CD4-positive, alpha-beta T cell treated with Interleukin-6 for 4 hours (primary cell): Measurements from ENCODE around the gene NIPBL.
"Not testable (repeated sequence)": the region's sequence is repeated elsewhere in the genome, so short reads cannot be mapped to it uniquely, and the experiment has no call there.

Experiments used
- DNase-seq: peaks from one replicate; pipeline ENCODE4 v3.0.0-alpha.2; 2020; ENCODE audit warnings: mixed read lengths

The NIPBL gene

DNA sequence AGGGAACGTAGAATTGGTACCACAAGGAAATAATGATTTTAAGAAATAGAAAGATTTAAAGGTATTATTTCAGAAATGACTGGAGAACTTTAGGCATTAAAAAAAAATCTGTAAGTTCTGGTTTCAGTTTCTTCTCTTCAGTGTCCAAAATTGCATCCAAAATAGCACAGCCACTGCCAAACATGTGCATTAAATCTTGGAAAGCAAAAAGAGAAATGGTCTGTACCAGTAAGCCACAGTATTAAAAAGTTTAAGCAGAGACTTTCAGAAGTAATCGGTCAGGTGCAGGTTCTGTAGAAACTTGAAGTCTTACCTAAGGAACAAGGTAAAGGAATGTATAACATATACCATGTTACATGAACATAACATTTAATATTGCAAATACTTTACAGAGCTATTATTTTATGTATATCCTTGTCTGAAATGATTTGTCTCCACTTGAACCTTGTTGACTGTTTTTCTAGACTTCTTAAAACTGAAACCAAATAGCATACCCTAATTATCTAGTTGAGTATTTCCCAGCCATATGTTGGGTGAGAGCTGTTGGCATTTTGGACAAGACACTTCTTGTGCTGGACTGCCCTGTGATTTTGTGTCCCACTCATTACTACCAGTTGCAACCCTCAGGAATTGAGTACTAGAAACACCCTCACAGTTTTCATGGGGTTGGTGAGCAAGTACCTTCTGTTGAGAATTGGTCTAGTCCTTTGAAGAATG lies 32.1 kb downstream of the NIPBL start:
- no peak for DNase-seq

DNA sequence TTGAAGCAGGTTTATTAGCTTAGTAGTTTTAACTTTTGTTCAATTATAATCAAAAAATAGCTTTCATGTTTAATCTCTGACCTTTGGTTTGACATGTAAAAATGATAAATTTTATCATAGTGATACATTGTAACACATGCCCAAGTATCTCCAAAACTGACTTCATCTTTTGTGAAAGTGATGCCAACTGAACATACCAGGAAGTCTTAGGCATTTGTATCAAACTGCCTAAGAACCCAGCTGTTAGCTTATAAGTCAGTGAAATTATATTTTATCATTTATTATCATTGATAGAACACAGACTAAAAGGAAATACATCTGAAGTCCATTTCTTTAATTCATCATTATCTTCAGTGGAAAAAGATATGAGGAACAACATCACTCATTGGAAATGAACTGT lies 39.1 kb downstream of the NIPBL start:
- DNase-seq, result no peak

DNA sequence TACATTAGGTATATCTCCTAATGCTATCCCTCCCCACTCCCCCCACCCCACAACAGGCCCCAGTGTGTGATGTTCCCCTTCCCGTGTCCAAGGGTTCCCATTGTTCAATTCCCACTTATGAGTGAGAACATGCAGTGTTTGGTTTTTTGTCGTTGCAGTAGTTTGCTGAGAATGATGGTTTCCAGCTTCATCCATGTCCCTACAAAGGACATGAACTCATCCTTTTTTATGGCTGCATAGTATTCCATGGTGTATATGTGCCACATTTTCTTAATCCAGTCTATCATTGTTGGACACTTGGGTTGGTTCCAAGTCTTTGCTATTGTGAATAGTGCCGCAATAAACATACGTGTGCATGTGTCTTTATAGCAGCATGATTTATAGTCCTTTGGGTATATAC lies 40.0 kb downstream of the NIPBL start:
- not testable (repeated sequence) for DNase-seq

DNA sequence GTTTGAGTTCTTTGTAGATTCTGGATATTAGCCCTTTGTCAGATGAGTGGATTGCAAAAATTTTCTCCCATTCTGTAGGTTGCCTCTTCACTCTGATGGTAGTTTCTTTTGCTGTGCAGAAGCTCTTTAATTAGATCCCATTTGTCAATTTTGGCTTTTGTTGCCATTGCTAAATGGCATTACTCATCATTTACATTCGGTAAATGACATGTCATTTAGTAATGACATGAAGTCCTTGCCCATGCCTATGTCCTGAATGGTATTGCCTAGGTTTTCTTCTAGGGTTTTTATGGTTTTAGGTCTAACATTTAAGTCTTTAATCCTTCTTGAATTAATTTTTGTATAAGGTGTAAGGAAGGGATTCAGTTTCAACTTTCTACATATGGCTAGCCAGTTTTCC lies 40.8 kb downstream of the NIPBL start:
- DNase-seq, result not testable (repeated sequence)

DNA sequence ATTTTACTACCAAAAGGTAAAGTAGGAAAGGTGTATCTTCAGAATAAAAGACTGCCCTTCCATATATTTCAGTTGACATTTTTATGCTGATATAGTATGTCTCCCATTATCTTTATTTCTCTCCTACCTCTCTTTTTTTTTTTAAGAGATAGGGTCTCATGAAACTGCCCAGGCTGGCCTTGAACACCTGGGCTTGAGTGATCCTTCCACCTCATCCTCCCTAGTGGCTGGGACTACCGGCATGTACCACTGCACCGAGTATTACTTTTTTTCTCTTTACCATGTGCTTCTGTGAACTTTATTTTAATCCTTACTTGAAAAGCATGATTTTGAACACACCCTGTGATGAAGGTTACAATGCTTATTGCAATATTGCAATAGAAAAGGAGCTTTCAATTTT lies 42.7 kb downstream of the NIPBL start:
- no peak for DNase-seq

DNA sequence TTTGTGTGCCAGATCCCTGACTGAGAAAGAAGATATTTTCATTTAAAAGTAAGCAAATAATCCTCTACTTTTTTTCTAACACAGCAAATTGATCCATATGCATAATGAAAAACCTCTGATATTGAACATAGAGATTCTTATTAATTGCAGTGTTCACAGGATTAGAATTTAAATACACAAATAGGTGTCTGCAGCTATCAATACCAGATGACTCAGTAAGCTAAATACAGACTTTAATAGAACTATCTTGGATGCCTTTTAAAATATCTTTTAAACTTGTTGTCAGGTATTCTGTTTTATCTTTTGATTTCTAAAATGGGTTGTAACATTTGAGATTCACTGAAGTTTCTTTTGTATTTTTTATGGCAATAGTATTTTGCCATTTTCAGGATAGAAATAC lies 43.1 kb downstream of the NIPBL start:
- no peak for DNase-seq

DNA sequence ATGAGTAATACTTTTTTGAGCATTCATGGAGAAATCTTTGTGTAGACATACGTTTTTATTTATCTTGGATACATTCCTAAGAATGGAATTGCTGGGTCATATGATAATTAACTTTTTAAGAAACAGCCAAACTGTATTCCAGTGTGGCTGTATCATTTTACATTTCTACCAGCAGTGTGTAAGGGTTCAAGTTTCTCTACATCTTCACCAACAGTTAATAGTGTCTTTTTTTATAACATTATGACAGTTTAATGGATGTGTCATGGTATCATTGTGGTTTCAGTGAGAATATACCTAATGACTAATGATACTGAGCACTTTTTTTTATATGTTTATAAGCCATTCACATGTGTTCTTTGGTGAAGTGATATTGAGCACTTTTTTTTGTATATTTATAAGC lies 52.4 kb downstream of the NIPBL start:
- DNase-seq, result no peak

DNA sequence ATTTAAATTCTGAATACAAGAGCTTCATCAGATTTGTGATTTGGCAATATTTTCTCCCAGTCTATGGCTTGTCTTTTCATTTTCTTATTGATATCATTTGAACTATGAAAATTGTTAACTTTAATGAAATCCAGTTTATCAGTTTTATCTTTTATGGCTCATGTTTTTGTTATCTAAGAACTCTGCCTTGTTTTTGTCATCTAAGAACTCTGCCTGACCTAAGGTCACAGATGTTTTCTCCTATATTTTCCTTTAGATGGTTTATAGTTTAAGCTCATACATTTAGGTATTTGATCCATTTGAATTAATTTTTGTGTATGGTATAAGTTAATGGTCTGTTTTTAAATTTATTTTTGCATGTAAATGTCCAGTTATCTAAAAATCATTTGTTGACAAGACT lies 52.9 kb downstream of the NIPBL start:
- no peak for DNase-seq

DNA sequence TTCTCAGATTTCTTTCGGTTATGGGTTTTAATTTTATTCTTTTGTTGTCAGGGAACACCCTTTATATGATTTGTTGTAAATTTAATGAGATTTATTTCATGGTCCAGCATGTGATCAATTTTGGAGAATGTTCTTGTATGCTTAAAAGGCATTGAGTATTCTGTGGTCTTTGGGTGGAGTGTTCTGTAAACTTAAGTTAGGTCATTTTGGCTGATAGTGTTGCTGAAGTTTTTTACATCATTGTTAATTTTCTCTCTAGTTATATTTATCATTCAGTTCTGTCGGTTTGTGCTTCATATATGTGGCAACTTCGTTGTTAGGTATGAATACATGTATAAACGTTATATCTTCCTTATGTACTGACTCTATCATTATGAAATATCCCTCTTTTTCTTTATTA lies 55.5 kb downstream of the NIPBL start:
- no peak for DNase-seq

DNA sequence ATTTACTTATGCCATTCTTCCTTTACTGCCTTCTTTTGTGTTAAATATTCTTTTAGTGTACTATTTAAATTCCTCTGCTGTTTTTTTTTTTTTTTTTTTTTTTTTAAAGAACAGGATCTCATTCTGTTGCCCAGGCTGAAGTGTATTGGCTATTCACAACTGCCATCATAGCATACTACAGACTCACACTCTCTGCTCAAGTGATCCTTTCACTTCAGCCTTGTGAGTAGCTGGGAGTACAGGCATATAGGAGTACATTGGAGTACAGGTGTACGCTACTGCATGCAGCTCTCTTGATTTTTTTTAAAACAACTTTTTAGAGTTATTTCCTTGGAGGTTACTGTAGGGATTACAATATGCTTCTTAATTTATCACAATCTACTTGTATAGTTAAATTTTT lies 56.1 kb downstream of the NIPBL start:
- DNase-seq, result no peak

DNA sequence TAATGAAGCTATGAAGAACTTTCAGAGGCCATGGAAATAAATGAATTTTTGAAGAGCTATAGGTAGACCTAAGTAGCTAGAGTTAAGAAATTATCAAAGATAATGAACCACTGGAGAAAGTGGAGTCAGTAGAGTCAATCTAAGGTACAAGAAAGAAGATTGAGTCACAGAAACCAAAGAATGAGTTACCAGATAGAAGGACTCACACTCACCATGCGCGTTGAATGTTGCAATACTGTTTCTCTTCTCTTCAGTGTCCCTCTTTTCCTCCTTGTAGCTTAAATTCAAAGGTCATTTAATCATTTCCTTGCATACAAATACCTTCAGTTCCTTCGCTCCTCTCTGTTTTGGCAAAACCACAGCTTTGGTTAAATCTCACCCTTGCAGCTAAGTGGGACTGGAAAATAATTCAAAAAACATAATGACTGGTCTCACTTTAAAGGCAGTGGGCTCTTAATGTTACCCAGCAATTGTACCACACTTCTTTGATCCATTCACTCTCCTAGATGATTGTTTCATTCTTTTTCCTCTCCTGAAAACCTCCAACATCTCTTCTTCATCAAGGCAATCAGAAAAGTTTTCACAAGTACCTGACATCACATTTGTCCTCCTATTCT lies 58.3 kb downstream of the NIPBL start:
- DNase-seq, result no peak

DNA sequence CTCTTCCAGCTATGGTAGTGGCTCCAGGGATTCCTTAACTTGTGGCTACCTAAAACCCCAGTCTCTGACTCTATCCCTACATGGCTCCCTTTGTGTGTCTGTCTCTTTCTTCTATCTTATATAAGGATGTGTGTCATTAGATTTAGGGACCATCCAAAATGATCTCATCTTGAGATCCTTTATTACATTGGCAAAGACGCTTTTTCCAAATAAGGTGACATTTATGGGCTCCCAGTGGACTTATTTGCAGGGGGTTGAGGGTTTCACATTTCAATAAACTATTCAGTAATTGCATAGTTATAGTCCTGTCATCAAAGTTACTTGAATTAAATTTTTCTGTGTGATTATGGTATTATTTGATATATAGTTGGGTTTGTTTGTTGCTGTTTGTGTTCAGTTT lies 59.2 kb downstream of the NIPBL start:
- no peak for DNase-seq

DNA sequence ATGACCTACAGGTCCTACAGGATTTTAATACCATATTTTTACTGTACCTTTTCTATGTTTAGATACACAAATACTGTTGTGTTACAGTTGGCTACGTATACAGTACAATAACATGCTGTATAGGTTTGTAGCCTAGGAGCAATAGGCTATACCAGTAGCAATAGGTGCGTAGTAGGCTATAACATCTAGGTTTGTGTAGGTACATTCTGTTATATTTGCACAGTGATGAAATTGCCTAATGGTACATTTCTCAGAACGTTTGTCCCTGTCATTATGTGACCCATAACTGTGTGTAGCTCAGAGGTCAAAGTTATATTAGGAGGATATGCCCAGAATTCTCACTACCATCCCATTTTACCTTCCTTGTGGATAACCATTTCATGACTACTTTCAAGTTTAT lies 59.7 kb downstream of the NIPBL start:
- no peak for DNase-seq

DNA sequence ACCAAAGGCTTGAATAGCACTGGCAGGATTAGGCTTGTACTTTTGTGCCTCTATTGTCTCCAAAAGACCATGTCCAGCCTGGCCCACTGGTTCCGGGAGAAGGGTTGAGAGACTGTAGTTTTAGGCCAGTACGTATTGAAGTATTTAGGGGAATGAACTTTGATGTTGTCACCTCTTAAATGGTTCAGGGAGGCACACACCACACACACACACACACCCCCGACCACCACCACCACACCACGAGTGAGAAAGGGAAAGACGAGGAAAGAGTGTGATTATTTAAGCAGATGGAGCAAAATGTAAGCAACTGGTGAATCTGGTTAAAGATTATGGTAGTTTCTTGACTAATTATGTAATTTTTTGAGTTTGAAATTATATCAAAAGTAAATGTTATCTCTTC lies 61.6 kb downstream of the NIPBL start:
- no peak for DNase-seq

DNA sequence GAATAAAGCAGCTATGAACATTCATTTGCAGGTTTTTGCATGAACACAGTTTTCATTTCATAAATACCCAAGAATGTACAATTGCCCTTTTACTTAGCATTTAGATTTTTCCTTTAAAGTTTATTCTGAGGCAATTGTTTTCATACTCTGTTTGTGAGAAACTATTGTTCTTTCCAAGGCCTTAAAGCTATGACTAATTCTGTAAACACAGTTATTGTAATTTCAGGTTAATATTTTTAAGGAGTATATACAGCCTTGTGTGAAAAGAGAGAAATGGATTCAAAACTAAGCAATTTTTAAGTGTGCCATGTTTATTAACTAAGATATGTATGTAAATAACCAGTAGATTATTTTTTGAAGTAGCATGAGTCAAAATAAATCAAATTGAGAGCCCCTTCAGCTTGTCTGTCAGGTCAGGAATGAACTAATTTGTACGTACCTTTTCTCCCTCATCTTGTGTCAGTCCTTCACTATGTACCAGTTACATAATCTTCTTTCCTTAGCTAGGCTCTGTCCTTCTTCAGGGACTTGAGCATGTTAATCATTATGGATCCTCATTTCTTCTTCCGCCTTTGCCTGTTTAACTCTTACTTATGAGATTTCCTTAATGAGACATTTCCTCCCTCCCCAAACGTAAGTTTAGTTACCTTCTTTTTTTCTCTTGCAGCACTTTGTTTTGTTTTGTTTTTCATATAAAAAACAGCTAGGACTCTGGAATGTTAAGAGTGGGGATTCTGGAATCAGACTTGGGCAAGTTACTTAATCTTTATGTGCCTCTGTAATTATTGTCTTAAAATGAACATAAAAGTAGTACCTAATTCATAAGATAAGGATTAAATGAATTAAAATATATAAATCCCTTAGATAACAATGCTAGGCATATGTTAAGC lies 63.6 kb downstream of the NIPBL start:
- no peak for DNase-seq

DNA sequence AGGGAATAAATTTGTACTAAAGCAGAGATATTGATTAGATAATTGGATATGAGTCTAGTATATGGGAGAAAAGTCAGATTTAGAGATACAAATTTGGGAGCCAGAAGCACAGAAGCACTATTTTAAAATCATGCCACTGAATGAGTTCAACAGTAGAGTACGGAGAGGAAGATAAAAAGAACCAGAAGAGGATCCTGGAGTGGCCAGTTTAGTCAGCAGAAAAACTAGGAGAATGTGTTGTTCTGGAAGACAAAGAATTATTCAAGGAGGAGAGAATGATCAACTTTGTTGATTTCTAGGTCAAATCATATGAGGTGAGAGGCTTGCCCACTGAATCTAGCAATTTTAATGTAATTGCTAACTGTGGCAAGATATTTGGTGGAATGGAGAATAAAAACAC lies 67.0 kb downstream of the NIPBL start:
- no peak for DNase-seq

DNA sequence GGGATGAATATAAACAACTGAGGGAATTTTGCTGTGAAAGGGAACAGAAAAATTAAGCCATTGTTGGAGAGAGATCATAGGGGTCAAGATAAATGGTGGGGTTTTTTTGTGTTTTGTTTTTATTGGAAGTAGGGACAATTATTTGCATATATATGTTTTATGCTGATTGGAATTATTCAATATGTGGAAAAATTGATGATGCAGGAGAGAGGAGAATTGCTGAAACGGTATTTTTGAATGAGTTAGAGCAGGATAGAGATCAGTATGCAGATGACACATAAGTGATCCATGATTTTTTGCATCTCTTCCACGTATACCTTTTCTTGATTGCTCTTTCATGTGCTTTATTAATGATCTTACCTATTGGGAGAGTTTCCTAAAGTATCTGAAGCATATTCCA lies 67.5 kb downstream of the NIPBL start:
- DNase-seq, result no peak

DNA sequence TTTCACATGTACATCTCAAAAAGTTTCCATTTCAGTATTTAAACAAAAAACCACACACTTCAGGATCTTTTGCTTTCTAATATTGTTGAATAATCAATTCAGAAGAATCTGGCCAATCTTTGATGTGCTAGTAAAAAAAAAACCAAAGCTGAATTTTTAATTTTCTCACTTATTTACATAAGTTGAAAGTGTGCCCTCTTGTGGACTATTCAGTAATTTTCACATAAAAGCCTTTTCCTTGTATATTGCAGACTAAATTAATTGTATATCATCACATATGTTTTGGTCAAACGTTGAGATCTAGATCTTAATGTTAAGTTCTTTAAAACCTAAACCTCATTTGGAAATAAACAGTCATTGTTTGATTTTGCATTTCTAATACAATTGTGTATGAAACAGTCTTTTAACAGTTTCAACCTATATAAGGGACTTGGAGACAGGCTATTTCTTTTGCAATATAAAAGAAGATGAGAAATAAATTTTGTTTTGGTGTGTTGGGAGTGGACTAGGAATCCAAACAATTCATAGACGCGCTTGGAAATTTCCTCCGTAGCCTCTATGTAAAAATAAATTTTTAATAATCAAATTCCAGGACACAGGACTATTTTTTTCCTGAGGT lies 68.1 kb downstream of the NIPBL start:
- no peak for DNase-seq

DNA sequence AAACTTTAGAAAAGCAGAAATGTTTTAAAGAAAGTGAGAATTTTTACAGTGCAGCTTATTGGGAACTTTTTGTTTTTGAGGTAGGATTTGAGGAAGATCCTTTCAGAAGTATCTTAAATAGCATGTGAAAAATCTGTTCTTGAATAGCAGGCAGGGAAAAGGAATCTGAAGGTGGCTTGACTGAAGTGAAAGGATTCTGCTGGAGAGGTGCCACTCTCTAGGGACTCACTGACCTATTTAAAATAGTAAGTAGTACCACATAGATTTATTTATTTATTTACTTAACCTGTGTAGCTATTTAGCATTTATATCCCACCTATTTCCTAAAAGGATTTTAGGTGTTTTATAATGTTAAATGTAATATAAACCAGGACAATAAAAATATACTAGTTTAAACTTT lies 69.1 kb downstream of the NIPBL start:
- DNase-seq, result no peak

DNA sequence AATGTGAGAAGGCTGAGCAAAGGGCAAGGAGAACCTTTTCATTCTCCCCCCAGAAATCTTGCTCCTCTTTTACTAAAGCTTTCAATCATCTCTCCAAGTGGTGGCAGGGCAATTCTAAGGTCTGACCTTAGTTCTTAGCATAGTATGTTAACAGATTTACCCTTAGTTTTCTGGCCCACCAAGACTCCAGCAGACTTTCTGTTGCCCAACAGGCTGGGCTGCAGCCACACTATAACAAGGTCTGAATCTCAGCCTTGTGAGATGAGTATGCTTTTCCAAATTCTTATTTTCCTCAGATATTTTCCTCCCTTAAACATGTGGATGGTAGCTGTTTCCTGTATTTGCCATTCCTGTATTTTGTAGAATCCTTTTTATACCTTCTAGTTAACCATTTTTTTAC lies 69.5 kb downstream of the NIPBL start:
- DNase-seq, result no peak

DNA sequence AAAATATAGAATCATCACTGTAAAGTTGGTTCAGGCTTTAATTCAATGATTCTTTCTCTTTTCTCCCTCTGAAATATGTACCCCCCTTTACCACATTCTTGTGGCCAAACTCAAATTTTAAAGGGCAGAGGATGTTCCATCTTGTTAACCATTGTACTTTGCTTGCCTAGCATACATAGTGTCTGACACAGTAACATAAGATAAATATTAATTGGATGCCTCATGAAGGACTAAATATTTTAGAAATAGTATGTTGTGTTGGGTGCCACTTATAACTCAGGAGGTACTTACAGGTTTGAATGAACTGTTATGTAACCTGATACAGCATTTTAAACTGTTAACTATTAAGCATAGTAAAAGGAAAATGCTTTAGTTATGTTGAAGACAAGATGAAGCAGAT lies 71.5 kb downstream of the NIPBL start:
- DNase-seq, result no peak

DNA sequence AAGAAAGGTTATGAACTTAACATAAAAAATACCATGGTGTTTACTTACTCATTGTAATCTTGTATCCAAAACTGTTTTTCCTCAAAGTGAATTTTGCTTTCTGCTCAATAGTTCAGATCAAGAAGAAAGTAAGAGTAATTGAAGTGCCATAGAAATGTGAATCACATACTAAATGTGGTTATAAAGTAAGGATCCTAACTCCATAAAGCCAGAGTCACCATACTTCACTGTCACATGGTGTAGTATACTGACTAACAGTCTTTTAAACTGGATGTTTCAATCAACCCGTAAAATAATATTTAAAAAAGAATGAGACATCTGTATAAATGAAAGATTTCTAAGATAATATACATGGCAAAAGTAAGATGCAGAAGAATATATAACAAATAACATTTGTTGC lies 72.1 kb downstream of the NIPBL start:
- DNase-seq, result no peak

DNA sequence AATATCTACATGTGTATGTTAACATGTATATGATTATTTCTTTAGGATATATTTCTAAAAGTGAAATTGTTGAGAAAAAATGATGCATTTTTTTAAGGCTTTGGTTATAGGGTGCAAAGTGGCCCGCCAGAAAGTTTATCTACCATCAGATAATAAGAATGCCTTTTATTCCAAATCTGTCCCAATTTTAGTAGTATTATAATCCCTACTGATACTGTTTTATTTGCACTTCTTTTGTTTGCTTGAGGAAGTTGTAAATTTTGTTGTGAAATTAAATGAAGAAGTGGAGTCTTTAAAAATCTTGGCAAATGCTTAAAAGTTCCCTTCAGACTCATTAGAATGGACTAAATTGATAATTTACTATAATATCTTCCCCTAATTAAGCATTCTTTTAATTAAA lies 73.0 kb downstream of the NIPBL start:
- DNase-seq, result no peak
